Measurements from ENCODE around the gene GPR89B.

- no peak for TF ChIP-seq POLR2A (IDR thresholded peaks at IDR 0.05)
- TF ChIP-seq, protein P1, sequence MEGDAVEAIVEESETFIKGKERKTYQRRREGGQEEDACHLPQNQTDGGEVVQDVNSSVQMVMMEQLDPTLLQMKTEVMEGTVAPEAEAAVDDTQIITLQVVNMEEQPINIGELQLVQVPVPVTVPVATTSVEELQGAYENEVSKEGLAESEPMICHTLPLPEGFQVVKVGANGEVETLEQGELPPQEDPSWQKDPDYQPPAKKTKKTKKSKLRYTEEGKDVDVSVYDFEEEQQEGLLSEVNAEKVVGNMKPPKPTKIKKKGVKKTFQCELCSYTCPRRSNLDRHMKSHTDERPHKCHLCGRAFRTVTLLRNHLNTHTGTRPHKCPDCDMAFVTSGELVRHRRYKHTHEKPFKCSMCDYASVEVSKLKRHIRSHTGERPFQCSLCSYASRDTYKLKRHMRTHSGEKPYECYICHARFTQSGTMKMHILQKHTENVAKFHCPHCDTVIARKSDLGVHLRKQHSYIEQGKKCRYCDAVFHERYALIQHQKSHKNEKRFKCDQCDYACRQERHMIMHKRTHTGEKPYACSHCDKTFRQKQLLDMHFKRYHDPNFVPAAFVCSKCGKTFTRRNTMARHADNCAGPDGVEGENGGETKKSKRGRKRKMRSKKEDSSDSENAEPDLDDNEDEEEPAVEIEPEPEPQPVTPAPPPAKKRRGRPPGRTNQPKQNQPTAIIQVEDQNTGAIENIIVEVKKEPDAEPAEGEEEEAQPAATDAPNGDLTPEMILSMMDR (IDR thresholded peaks at IDR 0.05): no peak
Measured at GRCh38 chr1:147924813-147925212, 3.4 kb upstream of the GPR89B start.
